ENCODE results near the gene PTPRG.

DNA sequence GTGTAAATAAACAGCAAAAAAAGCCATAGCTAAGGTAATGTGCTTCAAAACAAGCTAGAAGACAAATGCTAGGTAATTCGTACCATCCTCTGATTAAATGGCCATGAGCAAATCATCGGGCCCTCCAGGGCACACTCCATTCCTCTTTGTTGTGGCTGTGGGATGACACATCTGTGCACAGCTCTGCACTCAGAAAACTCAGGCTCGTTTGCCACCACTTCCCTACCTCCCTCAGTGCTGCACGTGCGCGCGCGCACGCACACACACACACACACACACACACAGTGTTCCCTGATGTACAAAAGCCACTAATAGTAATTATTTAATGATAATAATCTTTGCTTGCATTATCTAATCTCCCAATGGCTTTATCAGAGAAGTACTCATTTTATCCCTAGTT lies 475.4 kb downstream of the PTPRG start:
- TF ChIP-seq POLR2AphosphoS5 (IDR thresholded peaks at IDR 0.05; ENCODE audit: low read depth, low read length) = no peak
- no peak for TF ChIP-seq TAF1 (IDR thresholded peaks at IDR 0.05; ENCODE audit: borderline replicate concordance, insufficient read depth, low read length)
- TF ChIP-seq, protein P1, sequence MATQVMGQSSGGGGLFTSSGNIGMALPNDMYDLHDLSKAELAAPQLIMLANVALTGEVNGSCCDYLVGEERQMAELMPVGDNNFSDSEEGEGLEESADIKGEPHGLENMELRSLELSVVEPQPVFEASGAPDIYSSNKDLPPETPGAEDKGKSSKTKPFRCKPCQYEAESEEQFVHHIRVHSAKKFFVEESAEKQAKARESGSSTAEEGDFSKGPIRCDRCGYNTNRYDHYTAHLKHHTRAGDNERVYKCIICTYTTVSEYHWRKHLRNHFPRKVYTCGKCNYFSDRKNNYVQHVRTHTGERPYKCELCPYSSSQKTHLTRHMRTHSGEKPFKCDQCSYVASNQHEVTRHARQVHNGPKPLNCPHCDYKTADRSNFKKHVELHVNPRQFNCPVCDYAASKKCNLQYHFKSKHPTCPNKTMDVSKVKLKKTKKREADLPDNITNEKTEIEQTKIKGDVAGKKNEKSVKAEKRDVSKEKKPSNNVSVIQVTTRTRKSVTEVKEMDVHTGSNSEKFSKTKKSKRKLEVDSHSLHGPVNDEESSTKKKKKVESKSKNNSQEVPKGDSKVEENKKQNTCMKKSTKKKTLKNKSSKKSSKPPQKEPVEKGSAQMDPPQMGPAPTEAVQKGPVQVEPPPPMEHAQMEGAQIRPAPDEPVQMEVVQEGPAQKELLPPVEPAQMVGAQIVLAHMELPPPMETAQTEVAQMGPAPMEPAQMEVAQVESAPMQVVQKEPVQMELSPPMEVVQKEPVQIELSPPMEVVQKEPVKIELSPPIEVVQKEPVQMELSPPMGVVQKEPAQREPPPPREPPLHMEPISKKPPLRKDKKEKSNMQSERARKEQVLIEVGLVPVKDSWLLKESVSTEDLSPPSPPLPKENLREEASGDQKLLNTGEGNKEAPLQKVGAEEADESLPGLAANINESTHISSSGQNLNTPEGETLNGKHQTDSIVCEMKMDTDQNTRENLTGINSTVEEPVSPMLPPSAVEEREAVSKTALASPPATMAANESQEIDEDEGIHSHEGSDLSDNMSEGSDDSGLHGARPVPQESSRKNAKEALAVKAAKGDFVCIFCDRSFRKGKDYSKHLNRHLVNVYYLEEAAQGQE (IDR thresholded peaks at IDR 0.05; ENCODE audit: insufficient read depth in 1 of 2, low read depth in 2 of 2, low read length in 2 of 2) = no peak

Data from PFSK-1 (cell line).